OCI-LY7 (cell line): ENCODE measurements around the gene NTHL1. TPM values are rescaled to one million over a fixed set of nuclear protein-coding genes. Genes with fewer than 3 reads are reported as not detected.

Experiments used
- BruUV-seq: library from RNA; stranded (reverse); fragments of 400-500 nt; replicated peaks from 2 replicates; lab custom pipeline; 2021; lab: Mats Ljungman, UMichigan
- CTCF ChIA-PET: fragments of 300-600 bp; sonication (Branson Sonifier 250); formaldehyde crosslinking; loops from one replicate; lab custom pipeline; 2022; ENCODE audit warnings: antibody characterized with exemption; ENCODE audit not compliant: unreplicated experiment; lab: Charles Lee
- POLR2A ChIA-PET: fragments of 300-600 bp; sonication (Branson Sonifier 250); formaldehyde crosslinking; loops from one replicate; lab custom pipeline; 2022; ENCODE audit warnings: antibody characterized with exemption; lab: Charles Lee
- DNase-seq: peaks from one replicate; pipeline ENCODE4 v3.0.0-alpha.2; 2015; ENCODE audit warnings: low spot score
- H2AFZ ChIP-seq: fragments of 200-600 bp; sonication (generic), shearing (Covaris generic); 2 replicates; pipeline ENCODE4 v1.6.1; 2014; ENCODE audit warnings: mild to moderate bottlenecking, antibody characterized with exemption, low read length, moderate library complexity
- H3K27ac ChIP-seq: fragments of 200-600 bp; sonication (generic); 2 replicates; pipeline ENCODE4 v1.5.1; 2014; ENCODE audit warnings: mixed run types, low read depth, mild to moderate bottlenecking, moderate library complexity, low read length, inconsistent platforms; ENCODE audit not compliant: poor library complexity, severe bottlenecking
- H3K36me3 ChIP-seq: fragments of 200-600 bp; sonication (generic); 2 replicates; pipeline ENCODE4 v1.6.1; 2014; ENCODE audit warnings: mild to moderate bottlenecking, antibody characterized with exemption, low read length, moderate library complexity, mixed read lengths; ENCODE audit not compliant: insufficient read depth
- H3K4me1 ChIP-seq: fragments of 200-600 bp; sonication (generic); 2 replicates; pipeline ENCODE4 v1.5.1; 2014; ENCODE audit warnings: mild to moderate bottlenecking, low read length; ENCODE audit not compliant: insufficient read depth, poor library complexity, severe bottlenecking
- H3K4me2 ChIP-seq: fragments of 200-600 bp; sonication (generic); 2 replicates; pipeline ENCODE4 v1.6.1; 2014; ENCODE audit warnings: mild to moderate bottlenecking, low read length
- H3K4me3 ChIP-seq: fragments of 200-600 bp; sonication (generic); 2 replicates; pipeline ENCODE4 v1.5.1; 2014; ENCODE audit warnings: mild to moderate bottlenecking, low read depth, low read length; ENCODE audit not compliant: poor library complexity, severe bottlenecking
- H3K79me2 ChIP-seq: fragments of 200-600 bp; sonication (generic); 2 replicates; pipeline ENCODE4 v1.6.1; 2016; ENCODE audit warnings: low read depth, mild to moderate bottlenecking, low read length, moderate library complexity, mixed read lengths; ENCODE audit not compliant: insufficient read depth
- H3K9me2 ChIP-seq: fragments of 200-600 bp; sonication (generic); 2 replicates; pipeline ENCODE4 v1.6.1; 2016; ENCODE audit warnings: mild to moderate bottlenecking, low read length, mixed read lengths; ENCODE audit not compliant: insufficient read depth
- H3K9me3 ChIP-seq: fragments of 200-600 bp; sonication (generic); 2 replicates; pipeline ENCODE4 v1.6.1; 2014; ENCODE audit warnings: mild to moderate bottlenecking, mixed run types, low read length, mixed read lengths
- H4K20me1 ChIP-seq: fragments of 200-600 bp; sonication (generic); 2 replicates; pipeline ENCODE4 v1.6.1; 2014; ENCODE audit warnings: mild to moderate bottlenecking, antibody characterized with exemption, low read length, moderate library complexity, mixed read lengths; ENCODE audit not compliant: insufficient read depth
- EZH2phosphoT487 ChIP-seq: fragments of 200-600 bp; sonication (generic); IDR thresholded peaks from 2 replicates; pipeline ENCODE4 v1.6.1; 2018; ENCODE audit warnings: low read depth, borderline replicate concordance, mild to moderate bottlenecking, mixed run types, antibody characterized with exemption, low read length, moderate library complexity, mixed read lengths
- intact Hi-C: fragments of 100-400 bp; cut with micrococcal nuclease; formaldehyde crosslinking; loops from one replicate; pipeline ENCODE4 v1.10.0; 2022; ENCODE audit not compliant: unreplicated experiment
- total RNA-seq, 2 experiments: library from RNA; depleted of rRNA in 1 of 2; stranded (reverse); fragments of >200 nt in 1 of 2; shearing (Covaris generic) in 1 of 2; gene quantifications; 2 replicates each; pipeline ENCODE4 v1.2.3, GENCODE V29; 2014 to 2022
- TF ChIP-seq, protein P1 (sequence below): fragments of 200-600 bp; sonication (generic); conservative IDR thresholded peaks from 2 replicates; pipeline ENCODE4 v1.5.1; 2014; ENCODE audit warnings: mild to moderate bottlenecking, antibody characterized with exemption, low read length, moderate library complexity, mixed read lengths

NTHL1 gene
- total RNA-seq, 2 experiments from 2014 or later: 51.5 to 56.2 TPM

DNA sequence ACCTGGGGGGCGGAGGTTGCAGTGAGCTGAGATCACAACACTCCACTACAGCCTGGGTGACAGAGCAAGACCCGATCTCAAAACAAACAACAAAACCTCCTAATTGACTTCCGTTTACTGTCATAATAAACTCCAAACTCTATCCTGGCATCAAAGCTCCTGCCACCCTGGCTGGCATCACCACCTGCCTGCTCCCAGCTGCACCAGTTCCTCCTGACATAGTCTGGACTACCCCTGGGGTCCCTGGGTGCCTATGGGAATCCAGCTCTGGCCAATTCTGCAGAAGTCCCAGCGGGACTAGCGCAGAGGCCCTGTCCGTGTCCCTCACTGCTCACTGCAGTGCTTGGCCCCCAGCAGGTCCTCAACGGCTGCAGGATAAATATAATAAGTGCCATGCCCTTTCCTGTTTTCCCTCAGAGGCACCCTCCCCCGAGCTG, 723 bp downstream of the NTHL1 start:
- BruUV-seq: no TSS peak
- POLR2A ChIA-PET: interaction anchor here (1.4 kb wide), 1 partner anchor 55 kb away, joined by 4 read pairs; no protein-coding TSS in a partner anchor

DNA sequence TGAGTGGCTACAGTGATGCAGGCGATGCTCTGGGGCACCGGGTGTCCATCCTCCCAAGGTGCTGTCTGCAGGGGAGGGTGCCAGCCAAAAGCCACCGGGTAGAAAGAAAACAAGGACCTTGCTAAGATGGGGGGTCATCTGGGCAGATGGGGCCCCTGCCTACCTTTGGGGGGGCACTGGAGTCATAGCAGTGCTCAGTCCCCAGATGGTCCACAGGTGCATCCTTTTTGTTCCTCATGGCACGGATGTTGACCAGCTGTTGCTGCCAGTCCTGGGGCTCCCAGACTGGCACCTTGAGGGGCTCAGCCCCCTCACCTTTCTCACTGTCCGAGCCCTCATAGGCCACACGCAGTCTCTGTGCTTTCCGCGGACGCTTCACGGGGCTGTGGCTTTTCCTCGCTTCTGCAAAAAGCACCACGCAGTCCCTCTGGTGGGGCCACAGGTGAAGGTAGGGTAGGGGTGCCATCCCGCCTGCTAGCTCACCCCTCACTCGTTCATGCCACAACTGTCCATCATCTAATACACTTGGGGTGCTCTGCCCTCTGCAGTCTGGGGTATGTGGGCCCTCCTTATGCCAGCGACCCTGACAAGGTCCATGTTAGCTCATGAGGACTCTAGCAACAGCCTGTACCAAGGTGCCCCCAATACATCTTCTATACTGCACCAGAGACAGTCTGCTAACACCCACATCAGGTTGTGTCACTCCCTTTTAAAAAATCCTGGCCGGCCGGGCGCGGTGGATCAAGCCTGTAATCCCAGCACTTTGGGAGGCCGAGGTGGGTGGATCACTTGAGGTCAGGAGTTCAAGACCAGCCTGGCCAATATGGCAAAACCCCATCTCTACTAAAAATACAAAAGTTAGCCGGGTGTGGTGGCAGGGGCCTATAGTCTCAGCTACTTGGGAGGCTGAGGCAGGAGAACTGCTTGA, 1.4 kb downstream of the NTHL1 start:
- CTCF ChIA-PET: no interaction called here
- TF ChIP-seq, protein P1, sequence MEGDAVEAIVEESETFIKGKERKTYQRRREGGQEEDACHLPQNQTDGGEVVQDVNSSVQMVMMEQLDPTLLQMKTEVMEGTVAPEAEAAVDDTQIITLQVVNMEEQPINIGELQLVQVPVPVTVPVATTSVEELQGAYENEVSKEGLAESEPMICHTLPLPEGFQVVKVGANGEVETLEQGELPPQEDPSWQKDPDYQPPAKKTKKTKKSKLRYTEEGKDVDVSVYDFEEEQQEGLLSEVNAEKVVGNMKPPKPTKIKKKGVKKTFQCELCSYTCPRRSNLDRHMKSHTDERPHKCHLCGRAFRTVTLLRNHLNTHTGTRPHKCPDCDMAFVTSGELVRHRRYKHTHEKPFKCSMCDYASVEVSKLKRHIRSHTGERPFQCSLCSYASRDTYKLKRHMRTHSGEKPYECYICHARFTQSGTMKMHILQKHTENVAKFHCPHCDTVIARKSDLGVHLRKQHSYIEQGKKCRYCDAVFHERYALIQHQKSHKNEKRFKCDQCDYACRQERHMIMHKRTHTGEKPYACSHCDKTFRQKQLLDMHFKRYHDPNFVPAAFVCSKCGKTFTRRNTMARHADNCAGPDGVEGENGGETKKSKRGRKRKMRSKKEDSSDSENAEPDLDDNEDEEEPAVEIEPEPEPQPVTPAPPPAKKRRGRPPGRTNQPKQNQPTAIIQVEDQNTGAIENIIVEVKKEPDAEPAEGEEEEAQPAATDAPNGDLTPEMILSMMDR: no peak
- TF ChIP-seq EZH2phosphoT487: no peak
- Histone ChIP-seq H3K79me2 (peaks cover 12% of the 10 kb centered on the region; the same call in 1 of the 2 replicates), H2AFZ (no peak overlapping the region), H3K36me3 (peaks cover 19% of the 10 kb centered on the region; the same call in 1 of the 2 replicates), H4K20me1 (no peaks in the 10 kb centered on the region; the same call in 1 of the 2 replicates), H3K9me3 (no peaks in the 10 kb centered on the region), H3K27ac (no peak overlapping the region), H3K9me2 (no peaks in the 10 kb centered on the region), H3K4me2 (peak overlapping the region; percentile 97), H3K4me1 (peaks cover 20% of the 10 kb centered on the region), H3K4me3 (peak overlapping the region; percentile 99)
- intact Hi-C loops: loop anchor here (2.0 kb wide), 1 partner anchor 23 kb away; no protein-coding TSS in a partner anchor
- no TSS peak for BruUV-seq
- POLR2A ChIA-PET: interaction anchor here (1.4 kb wide), 1 partner anchor 54 kb away, joined by 4 read pairs; no protein-coding TSS in a partner anchor
- DNase-seq: no peak

More for the DNA sequence above, 723 bp downstream of the NTHL1 start:
- TF ChIP-seq, protein P1: no peak
- TF ChIP-seq EZH2phosphoT487: no peak
- H3K9me3 ChIP-seq: no peaks in the 10 kb centered on the region
- peaks cover 22% of the 10 kb centered on the region; the same call in 1 of the 2 replicates for H3K36me3 ChIP-seq
- H3K4me2 ChIP-seq: peak overlapping the region; percentile 97
- H3K4me1 ChIP-seq: peaks cover 20% of the 10 kb centered on the region
- no peaks in the 10 kb centered on the region; the same call in 1 of the 2 replicates for H4K20me1 ChIP-seq
- peak overlapping the region; percentile 32 for H3K27ac ChIP-seq
- H3K9me2 ChIP-seq: no peaks in the 10 kb centered on the region
- CTCF ChIA-PET: no interaction called here
- H2AFZ ChIP-seq: peak overlapping the region; percentile 79; the same call in 1 of the 2 replicates
- H3K4me3 ChIP-seq: peak overlapping the region; percentile 99
- H3K79me2 ChIP-seq: peaks cover 12% of the 10 kb centered on the region; the same call in 1 of the 2 replicates
- DNase-seq: no peak
- intact Hi-C loops: loop anchor here (2.0 kb wide), 1 partner anchor 24 kb away; no protein-coding TSS in a partner anchor
